Neural crest cell (in vitro differentiated cells): ENCODE results near the gene PXDC1. TPM values are rescaled to one million over a fixed set of nuclear protein-coding genes. Genes with fewer than 3 reads are reported as not detected.

ENCODE experiments used
- DNase-seq: peaks from one replicate; pipeline ENCODE4 v3.0.0; 2021; ENCODE audit warnings: low read depth, mixed read lengths, low spot score
- H3K27ac Mint-ChIP-seq: one replicate; pipeline ENCODE4 v1.8.0; 2021; ENCODE audit warnings: mild to moderate bottlenecking, mixed read lengths; ENCODE audit not compliant: unreplicated experiment
- H3K27me3 Mint-ChIP-seq: 2 replicates; pipeline ENCODE4 v1.8.0; 2021; ENCODE audit warnings: low read depth, mild to moderate bottlenecking, mixed read lengths
- H3K36me3 Mint-ChIP-seq: 2 replicates; pipeline ENCODE4 v1.8.0; 2021; ENCODE audit warnings: low read depth, mild to moderate bottlenecking, mixed read lengths
- H3K4me1 Mint-ChIP-seq: 2 replicates; pipeline ENCODE4 v1.8.0; 2021; ENCODE audit warnings: mixed read lengths
- H3K4me3 Mint-ChIP-seq: one replicate; pipeline ENCODE4 v1.8.0; 2021; ENCODE audit warnings: mild to moderate bottlenecking, mixed read lengths
- H3K9me3 Mint-ChIP-seq: 2 replicates; pipeline ENCODE4 v1.8.0; 2021; ENCODE audit warnings: mixed read lengths
- CTCF ChIP-seq: fragments of 200-600 bp; sonication (generic); conservative IDR thresholded peaks from 2 replicates; pipeline ENCODE4 v1.5.0; 2021; ENCODE audit warnings: antibody characterized with exemption, mild to moderate bottlenecking
- long read RNA-seq: library from polyadenylated mRNA; unstranded; transcript quantifications from one replicate; pipeline ENCODE4 v2.0.0, GENCODE V29; 2020
- total RNA-seq: library from RNA; stranded (reverse); gene quantifications from 2 replicates; pipeline ENCODE4 v1.2.1, GENCODE V29; 2021

Gene PXDC1, protein sequence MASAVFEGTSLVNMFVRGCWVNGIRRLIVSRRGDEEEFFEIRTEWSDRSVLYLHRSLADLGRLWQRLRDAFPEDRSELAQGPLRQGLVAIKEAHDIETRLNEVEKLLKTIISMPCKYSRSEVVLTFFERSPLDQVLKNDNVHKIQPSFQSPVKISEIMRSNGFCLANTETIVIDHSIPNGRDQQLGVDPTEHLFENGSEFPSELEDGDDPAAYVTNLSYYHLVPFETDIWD
- total RNA-seq: 4.8 and 5.4 TPM in 2 replicates
- long read RNA-seq: 0 reads

- no peak for DNase-seq
- Mint-ChIP-seq H3K27ac (no peak within 1 kb of the TSS), H3K27me3 (peaks cover 35% of the 10 kb centered on the region), H3K9me3 (no peaks in the 10 kb centered on the region), H3K4me1 (peaks cover 31% of the 10 kb centered on the region), H3K4me3 (peak within 1 kb of the TSS; percentile 74), H3K36me3 (no peaks in the 10 kb centered on the region)
- no peak for TF ChIP-seq CTCF
These were observed at the start of gene PXDC1 for GRCh38 chr6:3751077-3751729. Gene PXDC1 (minus strand): TSS chr6:3751713. CDS start chr6:3751531, 182 bp downstream.

GRCh38 chr6:3800850-3801591 lies 49.5 kb upstream of the PXDC1 start:
- peaks cover 55% of the 10 kb centered on the region for H3K4me1 Mint-ChIP-seq
- no peaks in the 10 kb centered on the region for H3K27me3 Mint-ChIP-seq
- no peaks in the 10 kb centered on the region for H3K9me3 Mint-ChIP-seq
- H3K36me3 Mint-ChIP-seq: no peaks in the 10 kb centered on the region
- no peak for TF ChIP-seq CTCF
- no peak for DNase-seq
- no peak overlapping the region for H3K27ac Mint-ChIP-seq
- H3K4me3 Mint-ChIP-seq: no peak overlapping the region

DNA sequence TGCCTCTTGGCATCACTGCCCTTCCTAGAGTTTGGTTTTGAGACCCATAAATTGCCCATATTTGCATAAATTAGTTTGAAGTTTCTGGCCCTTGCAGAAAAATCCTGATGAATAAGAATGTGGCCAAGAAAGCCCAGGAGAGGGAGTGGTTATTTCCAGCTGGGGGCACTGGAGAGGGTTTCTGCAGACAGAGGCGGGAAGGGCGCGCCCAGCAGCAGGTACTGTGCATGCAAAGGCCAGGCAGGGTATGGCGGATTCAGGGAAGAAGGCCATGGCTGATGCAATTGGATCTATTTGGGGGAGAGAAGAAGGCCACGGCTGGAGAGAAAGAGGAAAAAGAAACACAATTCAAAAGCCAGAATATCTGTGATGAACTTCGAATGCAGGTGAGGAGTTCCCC lies 48.2 kb upstream of the PXDC1 start:
- H3K9me3 Mint-ChIP-seq: no peaks in the 10 kb centered on the region
- H3K27me3 Mint-ChIP-seq: no peaks in the 10 kb centered on the region
- no peak for DNase-seq
- peak overlapping the region; percentile 38 for H3K27ac Mint-ChIP-seq
- H3K4me3 Mint-ChIP-seq: no peak overlapping the region
- no peaks in the 10 kb centered on the region for H3K36me3 Mint-ChIP-seq
- H3K4me1 Mint-ChIP-seq: peaks cover 59% of the 10 kb centered on the region
- TF ChIP-seq CTCF: no peak

DNA sequence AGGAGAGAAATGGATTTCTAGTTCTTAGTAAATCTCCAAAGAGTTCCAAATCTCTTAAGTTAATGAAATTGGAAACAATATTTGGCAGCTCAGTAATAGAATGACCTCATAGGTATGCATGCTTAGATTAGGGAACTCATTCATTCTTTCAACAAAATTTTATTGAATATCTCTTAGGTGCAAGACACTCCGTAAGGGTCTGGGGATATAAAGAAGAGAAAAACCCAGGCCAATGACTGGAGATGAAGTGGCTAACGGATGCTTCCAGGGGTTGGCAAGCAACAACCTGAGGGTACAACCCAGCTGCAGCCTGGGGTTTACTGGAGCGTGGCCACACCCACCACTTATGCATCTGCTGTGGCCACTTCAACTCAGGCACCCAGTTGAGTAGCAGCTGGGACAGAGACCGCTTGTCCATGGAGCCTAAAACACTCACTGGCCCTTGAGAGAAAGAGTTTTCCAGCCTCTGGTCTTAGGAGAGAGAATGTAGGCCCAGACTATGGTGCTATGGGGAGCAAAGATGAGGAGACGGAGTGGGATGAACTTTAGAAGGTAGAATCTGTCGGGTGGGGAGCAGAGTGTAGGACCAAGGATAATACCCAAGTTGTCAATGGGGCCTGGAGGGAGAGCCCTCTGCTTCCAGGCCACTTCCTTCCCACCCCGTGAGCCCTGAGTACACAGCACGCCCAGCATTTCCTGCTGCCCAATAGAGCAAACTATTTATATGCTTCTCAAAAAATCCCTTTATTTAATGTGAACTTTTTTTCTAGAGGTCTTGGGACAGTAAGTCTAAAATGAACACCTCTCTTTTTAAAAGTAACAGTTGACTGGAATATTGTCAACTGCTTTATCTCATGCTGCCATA lies 46.8 kb upstream of the PXDC1 start:
- H3K4me1 Mint-ChIP-seq: peaks cover 51% of the 10 kb centered on the region
- H3K36me3 Mint-ChIP-seq: no peaks in the 10 kb centered on the region
- H3K4me3 Mint-ChIP-seq: no peak overlapping the region
- no peaks in the 10 kb centered on the region for H3K27me3 Mint-ChIP-seq
- DNase-seq: no peak
- H3K27ac Mint-ChIP-seq: no peak overlapping the region
- no peaks in the 10 kb centered on the region for H3K9me3 Mint-ChIP-seq
- TF ChIP-seq CTCF: no peak
